Measurements from ENCODE around the gene CWH43. TPM values are rescaled to one million over a fixed set of nuclear protein-coding genes. Genes with fewer than 3 reads are reported as not detected.

CWH43 gene
- total RNA-seq, result not detected in 2 replicates

GRCh38 chr4:48985976-48986653 is at the start of gene CWH43:
Gene CWH43 (plus strand): TSS chr4:48986275. CDS start chr4:48986430, 155 bp downstream.
- H3K4me1 Mint-ChIP-seq, result no peaks in the 10 kb centered on the region
- intact Hi-C loops (cut with micrococcal nuclease), result no loop called here
- no peak within 1 kb of the TSS for H3K27ac Mint-ChIP-seq
- DNase-seq, result no peak
- peaks cover 35% of the 10 kb centered on the region for H3K27me3 Mint-ChIP-seq
- CTCF ChIA-PET, result no interaction called here
- POLR2A ChIA-PET, result no interaction called here
- ATAC-seq (ENCODE audit: low read depth), result no peak
- no peak for TF ChIP-seq CTCF (IDR thresholded peaks at IDR 0.05)
- no peaks in the 10 kb centered on the region for H3K36me3 Mint-ChIP-seq (ENCODE audit: low read depth)
- no peak within 1 kb of the TSS for H3K4me3 Mint-ChIP-seq
- H3K9me3 Mint-ChIP-seq, result peaks cover 3% of the 10 kb centered on the region

- no peak for TF ChIP-seq CTCF (IDR thresholded peaks at IDR 0.05)
- Mint-ChIP-seq H3K9me3 (peaks cover 2% of the 10 kb centered on the region), H3K4me3 (no peak overlapping the region), H3K4me1 (no peaks in the 10 kb centered on the region), H3K36me3 (ENCODE audit: low read depth) (no peaks in the 10 kb centered on the region), H3K27me3 (peaks cover 6% of the 10 kb centered on the region), H3K27ac (no peak overlapping the region)
- no peak for DNase-seq
- CTCF ChIA-PET, result interaction anchor here (1.0 kb wide), 1 partner anchor 21 kb away, joined by 3 read pairs; no protein-coding TSS in a partner anchor
- POLR2A ChIA-PET, result no interaction called here
- intact Hi-C loops (cut with micrococcal nuclease), result no loop called here
- ATAC-seq (ENCODE audit: low read depth), result no peak
Observed at GRCh38 chr4:48937033-48937432, 49.0 kb upstream of the CWH43 start.

- intact Hi-C loops (cut with micrococcal nuclease), result no loop called here
- Mint-ChIP-seq H3K9me3 (peaks cover 2% of the 10 kb centered on the region), H3K36me3 (ENCODE audit: low read depth) (no peaks in the 10 kb centered on the region), H3K4me1 (no peaks in the 10 kb centered on the region), H3K27ac (no peak overlapping the region), H3K27me3 (peaks cover 9% of the 10 kb centered on the region), H3K4me3 (no peak overlapping the region)
- no peak for DNase-seq
- POLR2A ChIA-PET, result no interaction called here
- ATAC-seq (ENCODE audit: low read depth), result no peak
- TF ChIP-seq CTCF (IDR thresholded peaks at IDR 0.05), result no peak
- CTCF ChIA-PET, result no interaction called here
Observed at GRCh38 chr4:48938831-48939230, 47.2 kb upstream of the CWH43 start.

- ChIA-PET POLR2A (no interaction called here), CTCF (no interaction called here)
- no peak overlapping the region for H3K27ac Mint-ChIP-seq
- no peak for TF ChIP-seq CTCF (IDR thresholded peaks at IDR 0.05)
- no peaks in the 10 kb centered on the region for H3K4me1 Mint-ChIP-seq
- H3K9me3 Mint-ChIP-seq, result peaks cover 2% of the 10 kb centered on the region
- ATAC-seq (ENCODE audit: low read depth) (no peak), DNase-seq (no peak)
- H3K36me3 Mint-ChIP-seq (ENCODE audit: low read depth), result no peaks in the 10 kb centered on the region
- H3K4me3 Mint-ChIP-seq, result no peak overlapping the region
- H3K27me3 Mint-ChIP-seq, result peaks cover 12% of the 10 kb centered on the region
- intact Hi-C loops (cut with micrococcal nuclease), result no loop called here
Observed at GRCh38 chr4:48939785-48940184, 46.3 kb upstream of the CWH43 start.

- H3K4me3 Mint-ChIP-seq, result no peak overlapping the region
- CTCF ChIA-PET, result interaction anchor here (1.5 kb wide), 1 partner anchor 19 kb away, joined by 3 read pairs; no protein-coding TSS in a partner anchor
- intact Hi-C loops (cut with micrococcal nuclease), result no loop called here
Observed at GRCh38 chr4:48943387-48943786, 42.7 kb upstream of the CWH43 start.

More at GRCh38 chr4:48943387-48943786, 42.7 kb upstream of the CWH43 start:
- DNase-seq, result no peak
- no peak for TF ChIP-seq CTCF (IDR thresholded peaks at IDR 0.05)
- Mint-ChIP-seq H3K27me3 (peaks cover 15% of the 10 kb centered on the region), H3K27ac (no peak overlapping the region), H3K4me1 (no peaks in the 10 kb centered on the region), H3K9me3 (no peaks in the 10 kb centered on the region), H3K36me3 (ENCODE audit: low read depth) (no peaks in the 10 kb centered on the region)
- ATAC-seq (ENCODE audit: low read depth), result no peak
- POLR2A ChIA-PET, result no interaction called here

Data from activated B cell treated with CpG ODN at 0.5 μM for 24 hours (primary cell).